ENCODE results near the gene CEP63. TPM values are rescaled to one million over a fixed set of nuclear protein-coding genes. Genes with fewer than 3 reads are reported as not detected.

The CEP63 gene
- total and polyA plus RNA-seq, 9 donors = 16.6 to 74.1 (median 22.2) TPM

DNA sequence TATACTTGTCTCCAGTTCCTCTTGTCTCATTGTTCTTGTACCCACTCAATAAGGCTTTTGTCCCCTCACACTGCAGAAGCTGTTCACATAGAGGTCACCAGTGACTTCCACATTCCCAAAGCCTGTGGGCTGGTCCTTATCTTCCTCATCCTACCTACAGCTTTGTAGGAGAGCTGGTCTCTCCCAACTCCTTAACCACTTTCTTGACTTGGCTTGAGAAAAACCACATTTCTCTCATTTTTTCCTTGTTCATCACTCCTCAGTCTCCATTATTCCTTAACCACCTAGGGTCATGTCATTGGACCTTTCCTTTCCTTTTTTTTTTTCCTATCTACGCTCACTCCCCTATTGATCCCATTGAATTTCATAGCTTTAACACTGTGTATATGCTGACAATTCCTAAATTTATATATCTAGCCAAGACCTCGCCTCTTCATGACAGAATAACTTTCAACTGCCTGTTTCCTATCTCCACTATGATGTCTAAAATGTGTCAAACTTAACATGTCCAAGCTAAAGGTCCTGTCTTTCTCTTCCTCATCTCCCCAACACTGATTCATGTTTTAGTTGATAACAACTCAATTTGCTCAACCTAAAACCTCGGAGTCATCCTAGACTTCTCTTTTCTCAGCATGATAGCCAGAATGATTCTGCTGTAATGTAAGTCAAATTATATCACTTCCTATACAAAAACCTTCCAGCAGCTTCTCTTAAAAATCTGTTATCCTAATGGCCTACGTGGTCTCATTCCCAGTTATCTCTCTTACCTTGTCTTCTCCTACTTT, 49.5 kb downstream of the CEP63 start:
- H3K4me1 ChIP-seq (ENCODE audit: insufficient read depth) = no peaks in the 10 kb centered on the region
- H3K27ac ChIP-seq = no peak overlapping the region
- no peak overlapping the region for H3K4me3 ChIP-seq
- no peaks in the 10 kb centered on the region for H3K27me3 ChIP-seq
- TF ChIP-seq POLR2A (IDR thresholded peaks at IDR 0.05) = no peak
- TF ChIP-seq EP300 (IDR thresholded peaks at IDR 0.05) = no peak
- TF ChIP-seq, protein P1, sequence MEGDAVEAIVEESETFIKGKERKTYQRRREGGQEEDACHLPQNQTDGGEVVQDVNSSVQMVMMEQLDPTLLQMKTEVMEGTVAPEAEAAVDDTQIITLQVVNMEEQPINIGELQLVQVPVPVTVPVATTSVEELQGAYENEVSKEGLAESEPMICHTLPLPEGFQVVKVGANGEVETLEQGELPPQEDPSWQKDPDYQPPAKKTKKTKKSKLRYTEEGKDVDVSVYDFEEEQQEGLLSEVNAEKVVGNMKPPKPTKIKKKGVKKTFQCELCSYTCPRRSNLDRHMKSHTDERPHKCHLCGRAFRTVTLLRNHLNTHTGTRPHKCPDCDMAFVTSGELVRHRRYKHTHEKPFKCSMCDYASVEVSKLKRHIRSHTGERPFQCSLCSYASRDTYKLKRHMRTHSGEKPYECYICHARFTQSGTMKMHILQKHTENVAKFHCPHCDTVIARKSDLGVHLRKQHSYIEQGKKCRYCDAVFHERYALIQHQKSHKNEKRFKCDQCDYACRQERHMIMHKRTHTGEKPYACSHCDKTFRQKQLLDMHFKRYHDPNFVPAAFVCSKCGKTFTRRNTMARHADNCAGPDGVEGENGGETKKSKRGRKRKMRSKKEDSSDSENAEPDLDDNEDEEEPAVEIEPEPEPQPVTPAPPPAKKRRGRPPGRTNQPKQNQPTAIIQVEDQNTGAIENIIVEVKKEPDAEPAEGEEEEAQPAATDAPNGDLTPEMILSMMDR (IDR thresholded peaks at IDR 0.05) = no peak
- H3K9me3 ChIP-seq = no peaks in the 10 kb centered on the region
- WGBS, 3 donors = 94 to 96% (median 95%) methylated on average over 4 of the region's 4 CpGs
- intact Hi-C loops (cut with DNase I) = no loop called here
- DNase-seq = no peak
- H3K36me3 ChIP-seq = no peaks in the 10 kb centered on the region

DNA sequence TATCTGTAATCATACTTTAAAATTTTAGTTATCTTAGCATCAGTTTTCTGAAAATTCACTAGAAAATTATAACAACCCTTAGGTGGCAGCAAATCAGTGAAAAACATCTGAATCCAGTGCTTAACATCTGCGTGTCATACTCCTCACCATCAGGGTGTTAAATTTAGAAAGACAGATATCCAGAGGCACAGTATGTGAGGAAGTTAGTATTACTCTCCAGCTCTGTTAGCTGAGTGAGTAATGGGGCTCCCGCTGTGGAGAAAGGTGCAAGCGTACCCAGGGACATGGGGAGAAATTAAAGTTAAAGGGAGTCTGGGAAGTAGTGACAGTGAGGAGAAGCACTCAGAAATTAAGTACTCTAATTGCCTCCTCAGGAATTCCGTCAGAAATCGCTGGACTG, 50.9 kb downstream of the CEP63 start:
- no peaks in the 10 kb centered on the region for H3K27me3 ChIP-seq
- intact Hi-C loops (cut with DNase I) = no loop called here
- H3K9me3 ChIP-seq = no peaks in the 10 kb centered on the region
- H3K27ac ChIP-seq = no peak overlapping the region
- TF ChIP-seq, protein P1 (IDR thresholded peaks at IDR 0.05) = no peak
- H3K4me3 ChIP-seq = no peak overlapping the region
- H3K4me1 ChIP-seq (ENCODE audit: insufficient read depth) = no peaks in the 10 kb centered on the region
- 90 to 92% (median 92%) methylated on average over 5 of the region's 5 CpGs for whole genome bisulfite sequencing, 3 donors
- no peaks in the 10 kb centered on the region for H3K36me3 ChIP-seq
- DNase-seq = no peak

DNA sequence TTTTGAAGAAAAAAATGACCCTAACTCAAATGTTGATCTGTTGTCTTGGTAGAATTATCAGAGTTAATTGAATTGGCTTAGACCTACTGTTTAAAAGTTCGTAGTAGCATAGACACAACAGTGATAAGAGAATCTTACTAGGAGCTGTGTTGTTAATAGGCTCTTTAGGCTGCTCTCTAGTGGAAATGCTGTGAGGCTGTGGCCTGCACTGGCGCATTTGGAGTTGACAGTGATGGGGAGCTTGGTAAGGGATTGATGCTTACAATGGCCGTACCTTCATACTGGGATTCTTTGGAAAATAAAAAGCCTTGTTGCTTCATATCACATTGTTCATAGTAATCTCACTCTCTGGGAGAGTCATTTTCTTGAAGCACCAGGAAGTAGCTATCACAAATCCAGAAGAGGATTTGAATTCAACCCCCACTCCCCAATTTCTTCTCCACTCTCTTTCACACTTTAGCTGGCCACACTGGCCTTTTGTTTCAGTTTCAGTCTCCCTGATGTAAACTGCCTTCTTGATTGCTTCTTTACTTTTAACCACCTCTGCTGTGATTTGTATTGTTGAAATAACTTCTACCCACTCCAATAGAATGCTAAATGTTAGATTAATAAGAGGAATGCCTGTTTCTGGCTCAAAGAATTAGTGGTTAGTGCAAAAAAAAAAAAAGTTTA, 56.6 kb downstream of the CEP63 start:
- H3K36me3 ChIP-seq = no peaks in the 10 kb centered on the region
- intact Hi-C loops (cut with DNase I) = no loop called here
- TF ChIP-seq EP300 (IDR thresholded peaks at IDR 0.05) (no peak), POLR2A (IDR thresholded peaks at IDR 0.05) (no peak)
- TF ChIP-seq, protein P1 (IDR thresholded peaks at IDR 0.05) = no peak
- WGBS, 3 donors = 13 to 32% (median 31%) methylated on average over 3 of the region's 3 CpGs
- DNase-seq = no peak
- H3K4me3 ChIP-seq = no peak overlapping the region
- no peaks in the 10 kb centered on the region for H3K27me3 ChIP-seq
- H3K4me1 ChIP-seq (ENCODE audit: insufficient read depth) = no peaks in the 10 kb centered on the region
- no peak overlapping the region for H3K27ac ChIP-seq
- no peaks in the 10 kb centered on the region for H3K9me3 ChIP-seq

DNA sequence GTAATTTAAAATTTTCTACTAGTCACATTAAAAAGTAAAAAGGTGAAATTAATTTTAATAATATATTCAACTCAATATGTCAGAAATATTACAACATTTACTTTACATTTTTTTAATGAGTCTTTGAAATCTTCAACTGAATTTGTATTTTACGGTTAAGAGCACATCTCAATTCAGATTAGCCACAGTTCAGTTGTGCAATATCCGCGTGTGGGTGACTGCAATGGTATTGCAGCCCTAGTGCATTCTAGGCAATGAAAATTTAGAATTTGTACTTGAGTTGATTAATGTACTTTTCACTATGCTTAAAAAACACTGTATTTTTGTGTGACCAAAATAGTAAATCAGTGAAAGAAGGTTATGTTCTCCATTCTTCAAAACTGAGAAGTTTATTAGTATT, 57.3 kb downstream of the CEP63 start:
- intact Hi-C loops (cut with DNase I) = no loop called here
- Histone ChIP-seq H3K4me3 (no peak overlapping the region), H3K27me3 (no peaks in the 10 kb centered on the region), H3K27ac (no peak overlapping the region), H3K36me3 (no peaks in the 10 kb centered on the region), H3K4me1 (ENCODE audit: insufficient read depth) (no peaks in the 10 kb centered on the region), H3K9me3 (no peaks in the 10 kb centered on the region)
- 76 to 87% (median 84%) methylated on average over 3 of the region's 3 CpGs for WGBS, 3 donors
- TF ChIP-seq, protein P1 (IDR thresholded peaks at IDR 0.05) = no peak
- TF ChIP-seq POLR2A (IDR thresholded peaks at IDR 0.05) (no peak), EP300 (IDR thresholded peaks at IDR 0.05) (no peak)
- no peak for DNase-seq
